HG03139 (cell line): ENCODE data around the gene IFT74.
A peak's percentile ranks its signal among the peaks of the same experiment; 100 is the strongest.

Experiments
- ATAC-seq: cut with Tn5 transposase; IDR thresholded peaks from one replicate; pipeline ENCODE4 v1.9.1; 2021; ENCODE audit not compliant: unreplicated experiment

Gene IFT74

DNA sequence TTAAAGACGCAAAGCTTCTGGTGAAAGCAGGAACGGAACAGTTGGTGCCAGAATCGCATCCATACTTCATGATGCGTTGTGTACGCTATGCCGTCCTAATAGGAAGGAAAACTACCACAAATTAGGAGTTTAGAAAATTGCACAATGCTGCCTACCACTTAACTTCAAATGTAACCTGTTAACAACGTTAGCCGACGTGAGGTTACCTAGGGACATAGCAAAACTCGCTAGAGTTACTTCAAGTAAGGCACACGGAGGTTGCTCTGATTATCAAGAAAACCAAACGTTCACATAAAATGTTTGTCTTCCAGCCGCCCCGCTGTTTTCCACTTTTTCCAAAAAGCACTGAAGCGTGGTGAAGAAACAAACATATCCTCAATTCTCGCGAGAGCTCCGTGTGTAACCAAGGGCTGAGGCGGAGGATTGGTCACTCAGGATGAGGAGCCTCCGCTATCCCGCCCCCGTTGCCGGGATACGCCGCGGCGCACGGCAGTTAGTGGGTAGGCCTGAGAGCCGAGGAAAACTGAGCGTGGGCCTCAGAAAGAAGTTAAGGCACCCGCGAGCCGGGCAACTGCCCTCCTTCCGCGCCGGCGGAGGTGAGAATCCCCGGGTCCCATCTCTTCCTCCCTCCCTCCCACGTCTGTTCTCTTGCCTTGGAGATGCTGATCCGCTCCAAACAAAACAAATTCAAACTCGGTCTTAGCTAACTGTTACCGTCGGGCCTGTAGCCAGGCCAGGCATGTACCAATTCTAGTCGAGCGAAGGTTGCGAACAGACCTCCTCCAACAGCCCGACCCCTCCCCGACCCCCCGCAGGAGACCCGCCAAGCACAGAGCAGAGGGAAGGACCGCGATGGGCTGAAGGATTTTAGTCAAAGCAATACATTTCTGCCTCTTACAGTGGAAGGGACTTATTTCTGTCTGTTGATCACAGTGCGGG lies at the start of gene IFT74:
TSS of gene IFT74 (plus strand) at position 492 of the 939 bp plus-strand sequence. CDS start 5,556 bp downstream, outside the sequence.
- peak; percentile 100 for ATAC-seq

DNA sequence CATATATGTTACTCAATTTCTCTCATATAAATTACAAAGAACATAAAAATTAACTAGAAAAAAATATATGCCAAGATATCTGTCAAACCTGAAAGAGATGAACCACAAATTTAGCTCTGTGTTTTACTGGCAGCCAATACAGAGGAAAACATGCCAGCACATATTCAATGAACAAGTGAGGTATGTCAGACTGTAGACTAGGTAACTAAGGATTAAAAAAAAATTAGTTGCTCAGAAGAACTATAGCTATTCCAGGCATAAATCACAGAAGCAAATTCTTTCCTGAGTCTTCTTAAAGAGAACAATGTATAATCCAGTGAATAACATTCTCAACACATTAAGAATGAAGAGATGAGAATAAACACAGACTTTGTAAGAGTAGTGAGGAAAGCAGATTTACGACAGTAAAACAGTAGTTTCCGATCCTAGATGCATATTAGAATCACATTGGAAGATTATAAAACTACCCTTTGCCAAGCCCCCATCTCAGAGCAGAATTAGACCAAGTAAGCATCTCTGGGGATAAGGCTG lies 43.0 kb upstream of the IFT74 start:
- no peak for ATAC-seq

DNA sequence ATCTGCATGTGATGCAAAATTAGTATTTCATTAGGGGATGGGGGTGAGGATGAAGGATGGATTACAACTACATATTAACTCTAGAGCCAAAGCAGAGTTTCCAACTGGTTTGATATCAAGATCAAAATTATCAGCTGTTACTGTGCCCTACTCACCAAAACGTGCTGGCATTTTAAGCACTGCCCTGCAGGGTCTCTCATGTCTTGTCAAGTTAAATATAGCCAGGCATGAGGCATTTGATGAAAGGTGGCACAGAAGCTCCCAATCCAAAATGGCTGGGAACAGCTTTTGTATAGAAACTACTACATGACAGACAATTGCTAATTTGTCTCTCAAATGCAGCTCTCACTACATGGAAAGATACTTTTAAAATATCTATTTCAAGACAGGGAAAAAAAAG lies 36.5 kb upstream of the IFT74 start:
- ATAC-seq, result no peak

DNA sequence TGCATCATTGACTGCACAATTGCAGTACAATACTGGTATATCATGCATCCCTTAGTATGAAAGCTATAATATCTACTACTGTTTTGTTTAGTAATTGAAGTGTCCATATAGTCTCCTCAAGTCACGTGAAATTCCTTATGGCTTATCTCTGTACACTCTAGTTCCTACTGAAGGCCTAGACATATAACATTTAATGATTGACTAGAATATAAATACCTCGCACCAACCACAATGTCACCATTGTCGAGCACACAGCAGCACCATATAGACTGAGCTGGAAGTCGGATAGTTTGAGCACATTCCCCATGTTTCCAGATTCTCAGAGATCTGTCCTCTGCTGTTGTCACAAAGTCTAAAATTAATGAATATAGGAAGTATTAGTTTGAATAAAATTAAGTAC lies 30.6 kb upstream of the IFT74 start:
- ATAC-seq, result no peak

DNA sequence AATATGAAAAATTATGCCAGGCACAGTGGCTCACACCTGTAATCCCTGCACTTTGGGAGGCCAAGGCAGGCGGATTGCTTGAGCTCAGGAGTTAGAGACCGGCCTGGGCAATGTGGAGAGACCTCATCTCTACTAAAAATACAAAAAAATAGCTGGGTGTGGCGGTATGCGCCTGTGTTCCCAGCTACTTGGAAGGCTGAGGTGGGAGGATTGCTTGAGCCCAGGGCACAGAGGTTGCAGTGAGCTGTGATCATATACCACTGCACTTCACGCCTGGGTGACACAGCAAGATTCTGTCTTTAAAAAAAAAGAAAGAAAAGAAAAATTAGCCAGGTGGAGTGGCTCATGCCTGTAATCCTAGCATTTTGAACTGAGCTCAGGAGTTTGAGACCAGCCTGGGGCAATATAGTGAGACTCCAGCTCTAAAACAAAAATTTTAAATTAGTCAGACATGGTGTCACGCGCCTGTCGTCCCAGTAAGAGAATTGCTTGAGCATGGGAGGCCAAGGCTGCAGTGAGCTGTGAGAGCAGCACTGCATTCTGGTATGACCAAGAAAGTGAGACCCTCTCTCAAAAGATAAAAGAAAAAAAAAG lies 27.2 kb upstream of the IFT74 start:
- ATAC-seq, result no peak

DNA sequence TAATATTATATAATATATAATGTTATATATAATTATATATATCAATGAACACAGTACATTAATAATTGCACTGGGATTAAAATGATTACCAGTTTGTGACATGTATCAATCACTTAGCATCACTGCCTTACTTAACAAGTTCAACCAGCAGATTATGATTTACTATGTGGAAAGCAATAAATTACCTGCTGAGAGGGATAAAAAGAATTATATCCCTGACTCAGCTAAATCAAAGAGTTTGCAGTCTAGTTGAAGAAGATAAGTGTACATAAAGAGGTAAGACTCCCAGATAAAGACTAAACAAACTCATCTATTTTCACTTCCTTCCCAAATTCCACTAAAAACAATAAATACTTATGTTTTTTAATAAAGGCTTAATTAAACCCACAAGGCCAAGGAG lies 20.4 kb upstream of the IFT74 start:
- ATAC-seq, result no peak

DNA sequence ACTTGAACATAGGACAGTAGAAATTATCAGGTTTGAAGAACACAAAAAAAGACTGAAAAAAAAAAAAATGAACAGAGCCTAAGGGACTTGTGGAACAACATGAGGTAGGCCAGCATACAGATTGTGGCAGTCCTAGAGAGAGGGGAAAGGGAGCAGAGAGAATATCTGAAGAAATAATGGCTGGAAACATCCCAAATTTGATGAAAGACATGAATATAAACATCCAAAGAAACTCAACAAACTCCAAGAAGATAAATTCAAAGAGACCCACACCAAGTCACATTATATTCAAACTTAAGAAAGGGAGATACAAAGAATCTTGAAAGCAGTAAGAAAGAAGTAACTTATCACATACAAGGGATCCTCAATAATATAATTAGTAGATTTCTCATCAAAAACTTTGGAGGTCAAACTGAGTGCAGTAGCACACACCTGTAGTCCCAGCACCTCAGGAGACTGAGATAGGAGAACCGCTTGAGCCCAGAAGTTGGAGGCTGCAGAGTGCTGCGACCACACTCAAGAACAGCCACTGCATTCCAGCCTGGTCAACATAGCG lies 18.3 kb upstream of the IFT74 start:
- ATAC-seq, result no peak

DNA sequence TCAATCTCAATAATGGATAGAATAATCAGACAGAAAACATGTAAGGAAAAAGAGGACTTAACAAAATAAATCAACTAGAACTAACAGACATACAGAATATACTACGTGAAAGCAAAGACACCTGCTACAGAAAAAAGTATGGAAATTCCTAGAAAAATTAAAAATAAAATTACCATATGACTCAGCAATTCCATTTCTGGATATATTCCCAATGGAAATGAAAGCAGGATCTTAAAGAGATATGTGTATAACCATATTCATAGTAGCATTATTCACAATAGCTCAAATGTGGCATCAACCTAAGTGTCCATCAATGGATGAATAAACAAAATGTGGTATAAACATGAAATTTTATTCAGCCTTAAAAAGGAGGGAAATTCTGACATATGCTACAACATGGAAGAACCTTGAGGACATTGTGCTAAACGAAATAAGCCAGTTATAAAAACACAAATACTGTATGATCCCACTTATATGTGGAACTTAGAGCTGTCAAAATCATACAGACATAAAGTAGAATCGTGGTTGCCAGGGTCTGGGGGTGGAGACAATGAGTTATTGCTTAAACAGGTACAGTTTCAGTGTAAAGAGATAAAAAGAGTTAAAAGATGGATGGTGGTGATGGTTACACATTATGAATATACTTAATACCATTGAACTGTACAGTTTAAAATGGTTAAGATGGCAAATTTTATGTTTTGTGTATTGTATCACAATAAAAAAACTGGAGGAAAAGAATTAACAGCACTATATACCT lies 16.1 kb upstream of the IFT74 start:
- no peak for ATAC-seq

DNA sequence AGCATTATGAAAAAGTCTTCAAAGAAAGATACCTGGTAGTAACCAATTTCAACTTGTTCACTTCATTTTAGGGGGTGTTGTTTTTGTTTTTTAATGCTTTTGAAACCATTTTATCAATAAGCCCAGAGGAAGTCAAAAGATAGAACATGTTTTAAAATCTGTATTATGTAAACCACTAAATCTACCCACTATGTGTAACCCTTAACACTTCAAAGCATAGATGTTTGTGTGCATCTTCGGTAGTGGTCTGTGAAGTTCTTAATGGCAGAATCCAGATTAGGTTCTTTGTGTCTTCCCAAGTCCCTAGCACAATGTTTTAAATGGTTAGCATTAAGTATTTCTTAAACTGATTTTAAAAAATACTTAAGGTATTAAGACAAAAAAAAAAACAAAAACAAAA lies 15.4 kb upstream of the IFT74 start:
- ATAC-seq, result no peak

DNA sequence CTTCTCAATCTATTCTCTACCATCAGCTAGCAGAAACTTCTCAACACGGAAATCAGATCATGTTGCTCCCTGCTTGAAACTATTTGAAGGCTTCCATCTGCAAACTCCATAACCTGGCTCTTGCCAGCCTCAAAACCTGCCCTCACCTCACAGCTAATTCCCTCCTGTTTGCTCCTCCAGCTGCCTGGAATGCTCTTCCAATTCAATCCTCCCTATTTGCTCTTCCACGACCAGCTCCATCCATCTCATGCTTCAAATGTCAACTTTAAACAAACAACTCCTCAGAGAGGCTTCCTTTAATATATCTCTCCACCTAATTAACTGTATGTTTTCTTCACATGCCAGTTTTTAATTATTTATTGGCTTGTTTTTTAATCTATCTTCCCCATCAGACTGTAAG lies 10.6 kb upstream of the IFT74 start:
- no peak for ATAC-seq

DNA sequence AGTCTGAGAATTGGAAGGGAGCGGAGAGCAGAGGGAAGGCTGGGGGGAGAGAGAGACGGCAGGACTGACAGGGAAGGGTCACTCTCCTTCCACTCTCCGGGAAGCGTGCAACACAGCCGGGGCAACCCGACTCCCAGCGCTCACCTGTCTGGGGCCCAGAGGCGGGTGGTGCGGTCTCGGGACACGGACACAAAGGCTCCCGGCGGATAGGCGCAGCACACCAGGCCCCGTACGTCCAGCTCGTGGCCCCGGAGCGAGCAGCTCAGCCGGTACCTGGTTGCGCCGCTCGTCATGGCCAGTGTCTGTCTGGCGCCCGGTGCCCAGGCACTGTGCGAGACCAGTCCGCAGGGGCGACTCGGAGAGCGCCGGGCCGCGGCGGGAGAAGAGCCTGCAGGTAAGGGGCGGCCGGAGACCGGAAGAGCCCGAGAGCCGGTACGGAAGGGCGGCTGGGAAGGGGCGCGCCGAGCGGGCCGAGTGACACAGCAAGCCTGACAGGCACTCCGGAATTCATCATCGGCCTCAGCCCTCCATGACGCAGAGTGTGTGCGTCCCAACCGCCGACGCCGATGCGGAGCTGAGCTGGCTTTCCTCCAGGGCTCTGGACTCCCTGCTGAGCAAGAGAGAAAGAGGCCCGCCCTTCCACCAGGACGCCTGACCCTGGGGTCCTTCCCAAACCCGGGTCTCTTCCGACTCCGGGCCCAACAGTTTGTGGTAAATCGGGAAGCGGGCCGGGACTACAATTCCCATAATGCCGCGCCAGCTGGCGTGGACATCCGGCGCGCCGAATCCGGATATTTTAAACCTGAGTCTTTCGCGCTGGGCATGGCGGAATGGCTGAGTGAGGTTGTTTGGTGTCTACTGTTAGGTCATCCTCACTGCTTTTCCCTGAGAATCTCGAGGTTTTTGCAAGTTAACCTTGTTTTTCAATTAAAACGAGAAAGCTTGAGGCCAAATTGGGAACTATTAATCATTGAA lies 9.2 kb upstream of the IFT74 start, which contains the start of gene PLAA:
TSS of gene PLAA (minus strand) at position 490 of the 975 bp plus-strand sequence. CDS start at position 293, 197 bp downstream.
- ATAC-seq, result peak; percentile 98

DNA sequence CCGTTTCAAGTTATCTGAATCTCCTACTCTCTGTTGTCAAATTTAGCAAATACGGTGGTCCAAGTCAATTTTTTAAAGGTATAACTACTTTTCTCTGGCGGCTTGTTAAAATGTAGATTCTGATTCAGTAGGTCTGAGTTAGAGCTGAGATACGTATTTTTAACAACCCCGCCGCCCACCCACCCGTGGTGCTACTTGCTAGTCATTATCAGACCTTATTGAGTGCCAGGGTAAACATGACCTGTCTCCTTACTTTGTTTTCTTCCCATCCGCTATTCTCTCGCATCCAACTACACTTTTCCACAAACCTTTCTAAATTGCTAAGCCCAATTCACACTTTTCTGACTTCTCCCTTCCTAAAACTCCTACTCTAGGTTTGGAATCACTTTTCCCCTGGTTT lies 8.5 kb upstream of the IFT74 start:
- no peak for ATAC-seq

DNA sequence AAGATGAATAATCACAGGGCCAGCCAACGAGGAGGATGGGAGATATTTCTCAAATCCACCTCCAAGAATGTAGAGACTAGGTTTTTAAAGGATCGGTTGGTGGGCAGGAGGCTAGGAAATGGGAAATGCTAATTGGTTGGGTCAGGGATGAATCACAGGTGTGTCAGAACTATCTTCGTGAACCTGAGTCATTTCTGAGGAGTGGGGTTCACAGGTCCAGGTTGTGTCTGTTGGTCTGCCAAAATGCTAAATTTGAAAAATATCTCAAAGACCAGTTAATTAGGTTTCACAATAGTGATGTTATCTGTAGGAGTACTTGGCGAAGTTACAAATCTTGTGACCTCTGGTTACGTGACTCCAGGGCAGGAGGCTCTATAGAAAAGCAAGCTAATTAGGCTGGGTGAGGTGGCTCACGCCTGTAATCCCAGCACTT lies 6.6 kb upstream of the IFT74 start:
- no peak for ATAC-seq

DNA sequence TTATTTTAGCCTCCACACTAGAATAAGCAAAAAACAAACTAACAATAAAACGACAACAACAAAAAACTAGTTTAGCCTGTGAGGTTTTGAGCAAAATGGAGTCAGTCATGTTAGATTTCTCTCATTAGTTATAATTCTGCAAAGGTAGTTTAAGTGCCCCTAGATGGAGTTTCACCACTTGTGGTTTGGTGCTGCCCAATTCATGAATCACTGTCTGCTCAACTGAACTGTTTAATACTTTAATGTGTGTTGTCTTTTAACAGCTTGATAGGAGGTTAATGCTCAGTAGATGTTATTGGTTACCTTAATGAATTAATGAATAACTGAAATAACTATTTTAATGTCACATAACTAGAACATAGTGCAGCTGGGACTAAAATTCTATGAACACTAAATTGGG lies 5.7 kb upstream of the IFT74 start:
- no peak for ATAC-seq

DNA sequence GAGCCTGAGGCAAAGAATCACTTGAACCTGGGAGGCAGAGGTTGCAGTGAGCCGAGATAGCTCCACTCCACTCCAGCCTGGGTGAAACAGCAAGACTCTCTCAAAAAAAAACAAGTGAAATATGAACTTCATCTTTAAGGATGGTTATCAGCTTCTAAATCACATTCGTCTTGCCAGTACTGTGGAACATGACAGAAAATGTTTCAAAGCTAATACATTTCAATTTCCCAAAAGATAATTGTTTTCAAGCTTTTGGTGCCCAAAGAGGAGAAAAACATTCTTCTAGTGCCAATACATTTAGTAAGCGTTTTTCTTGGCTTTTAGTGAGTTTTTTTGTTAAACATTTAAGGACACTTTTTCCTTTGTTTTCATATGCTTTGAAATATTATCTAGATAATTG lies 4.4 kb upstream of the IFT74 start:
- no peak for ATAC-seq

DNA sequence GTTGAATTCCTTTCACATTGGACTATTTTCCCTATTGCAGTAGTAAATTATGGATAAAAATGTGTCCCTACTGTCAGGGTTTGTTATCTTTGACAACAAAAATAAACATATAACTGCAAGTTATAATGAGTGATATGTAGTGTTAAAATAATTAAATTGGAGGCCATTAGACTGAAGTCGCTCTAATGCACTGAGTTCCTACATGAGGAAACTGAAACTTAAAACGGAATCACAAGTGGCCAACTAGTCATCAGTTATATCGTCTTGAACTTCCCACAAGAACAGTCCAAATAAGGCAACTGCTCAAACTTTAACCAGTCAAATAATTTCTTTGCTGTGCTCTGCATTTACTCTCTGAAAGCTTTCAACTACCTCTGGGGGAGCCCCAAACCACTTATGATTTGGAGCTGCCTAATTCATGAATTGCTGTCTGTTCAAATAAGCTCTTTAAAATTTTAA lies 2.1 kb upstream of the IFT74 start:
- no peak for ATAC-seq

DNA sequence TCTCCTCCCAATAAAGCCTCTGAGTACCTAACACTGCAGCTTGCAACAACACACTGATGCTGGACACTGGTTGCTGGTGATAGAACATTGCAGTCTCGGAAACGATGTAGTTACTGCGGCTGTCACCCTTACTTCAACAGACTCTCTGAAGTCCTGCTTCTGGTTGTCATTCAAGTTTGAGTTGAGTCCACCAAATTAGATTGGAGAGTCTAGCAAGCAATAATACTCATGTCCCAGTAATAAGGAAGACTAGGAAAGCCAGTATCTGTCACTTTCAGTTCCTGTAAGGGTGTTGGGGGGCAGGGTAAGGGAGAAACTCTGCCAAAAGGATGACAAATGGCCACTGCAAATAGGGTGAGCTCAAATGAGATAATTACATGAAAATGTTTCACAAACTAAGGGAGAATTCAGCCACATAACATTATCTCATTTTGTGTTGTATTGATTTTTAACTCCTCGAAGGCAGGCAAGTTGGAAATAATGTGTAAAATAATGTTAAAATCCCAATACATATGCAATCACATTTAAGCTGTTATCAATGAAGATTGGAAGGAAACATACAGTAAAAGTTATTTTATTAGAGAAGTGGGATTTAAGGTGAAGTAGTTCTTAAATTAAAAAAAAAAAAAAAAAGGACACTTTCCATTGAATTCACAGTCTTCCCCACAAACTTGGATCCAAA lies 849 bp upstream of the IFT74 start:
- ATAC-seq, result no peak

DNA sequence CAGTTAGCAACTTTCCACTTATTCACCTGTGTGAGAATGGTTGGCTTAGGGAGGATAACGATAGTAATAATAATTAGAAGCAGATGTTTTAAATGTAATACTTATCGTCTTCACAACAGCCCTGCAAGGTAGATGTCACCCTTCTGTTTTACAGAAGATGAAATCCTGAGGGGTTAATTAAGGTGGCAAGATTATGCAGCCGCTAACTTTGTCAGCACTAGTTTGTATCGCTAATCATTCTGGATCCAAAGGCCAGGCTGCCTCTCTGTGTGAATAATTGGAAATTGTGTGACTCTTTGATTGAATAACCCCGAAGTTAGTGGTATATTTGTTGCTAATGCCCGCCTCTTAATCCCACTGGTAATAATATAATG lies 635 bp downstream of the IFT74 start:
- ATAC-seq, result no peak

DNA sequence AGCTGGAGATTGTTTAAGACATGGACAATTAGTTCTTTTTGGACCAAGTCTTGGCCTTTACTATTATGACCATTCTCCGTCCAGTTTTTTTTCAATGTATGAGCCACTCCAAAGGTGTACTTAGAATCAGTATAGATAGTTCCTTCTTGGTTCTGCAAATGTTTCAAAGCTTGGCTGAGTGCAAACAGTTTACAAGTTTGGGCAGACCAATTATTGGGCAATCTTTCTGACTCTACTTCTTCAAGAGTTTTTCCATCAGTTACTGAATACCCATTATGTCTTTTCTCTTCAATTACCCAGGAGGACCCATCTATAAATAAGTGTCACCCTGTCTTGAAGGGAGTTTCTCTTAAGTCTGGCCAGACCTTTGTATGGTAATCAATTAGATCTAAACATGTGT lies 15.5 kb downstream of the IFT74 start:
- no peak for ATAC-seq
